CD4-positive, alpha-beta T cell treated with Interleukin-21 for 1 hour (primary cell): ENCODE data around the gene OR2AT4.
"Not testable (repeated sequence)": the region's sequence is repeated elsewhere in the genome, so short reads cannot be mapped to it uniquely, and the experiment has no call there.

Experiments used
- DNase-seq: peaks from one replicate; pipeline ENCODE4 v3.0.0-alpha.2; 2020

Gene OR2AT4

GRCh38 chr11:75101424-75102128 is 4.9 kb upstream of the OR2AT4 start:
- DNase-seq: no peak

- no peak for DNase-seq
These were observed 3.6 kb upstream of the OR2AT4 start for GRCh38 chr11:75100314-75100713.

GRCh38 chr11:75099635-75100034 is 3.0 kb upstream of the OR2AT4 start:
- DNase-seq: no peak

- not testable (repeated sequence) for DNase-seq
These were observed 2.3 kb upstream of the OR2AT4 start for GRCh38 chr11:75098835-75099439.

GRCh38 chr11:75098181-75098580 is 1.5 kb upstream of the OR2AT4 start:
- not testable (repeated sequence) for DNase-seq

GRCh38 chr11:75097173-75097557 is 489 bp upstream of the OR2AT4 start:
- no peak for DNase-seq

GRCh38 chr11:75094382-75094781 is 2.3 kb downstream of the OR2AT4 start:
- DNase-seq: not testable (repeated sequence)

GRCh38 chr11:75090671-75091177 is 6.0 kb downstream of the OR2AT4 start:
- DNase-seq: no peak

- no peak for DNase-seq
These were observed 9.1 kb downstream of the OR2AT4 start for GRCh38 chr11:75087319-75088305.

- no peak for DNase-seq
These were observed 11.8 kb downstream of the OR2AT4 start for GRCh38 chr11:75084883-75085282.

- no peak for DNase-seq
These were observed 13.5 kb downstream of the OR2AT4 start for GRCh38 chr11:75083217-75083605.

GRCh38 chr11:75082601-75083216 is 14.0 kb downstream of the OR2AT4 start:
- DNase-seq: no peak

GRCh38 chr11:75079546-75079945 is 17.1 kb downstream of the OR2AT4 start:
- no peak for DNase-seq

- DNase-seq: no peak
These were observed 18.4 kb downstream of the OR2AT4 start for GRCh38 chr11:75078233-75078632.

GRCh38 chr11:75077316-75077715 is 19.4 kb downstream of the OR2AT4 start:
- no peak for DNase-seq

- no peak for DNase-seq
These were observed 20.0 kb downstream of the OR2AT4 start for GRCh38 chr11:75076671-75077070.

- no peak for DNase-seq
These were observed 23.1 kb downstream of the OR2AT4 start for GRCh38 chr11:75073459-75074190.

GRCh38 chr11:75072582-75072981 is 24.1 kb downstream of the OR2AT4 start:
- no peak for DNase-seq

- DNase-seq: no peak
These were observed 27.2 kb downstream of the OR2AT4 start for GRCh38 chr11:75069473-75069872.

GRCh38 chr11:75068993-75069392 is 27.7 kb downstream of the OR2AT4 start:
- DNase-seq: no peak

GRCh38 chr11:75068559-75068958 is 28.1 kb downstream of the OR2AT4 start:
- DNase-seq: no peak

- DNase-seq: no peak
These were observed 30.6 kb downstream of the OR2AT4 start for GRCh38 chr11:75066061-75066460.
